K562 (cell line): Measurements from ENCODE around the gene CNKSR3. TPM values are rescaled to one million over a fixed set of nuclear protein-coding genes. Genes with fewer than 3 reads are reported as not detected.

Experiments used
- ATAC-seq: fragments of 200-7000 bp; cut with Tn5 transposase; 3 replicates; pipeline ENCODE4 v1.9.1; 2020; ENCODE audit warnings: moderate library complexity
- BruUV-seq: library from RNA; stranded (reverse); fragments of 400-500 nt; replicated peaks from 2 replicates; lab custom pipeline; 2021; lab: Mats Ljungman, UMichigan
- CTCF ChIA-PET: fragments of 300-600 bp; formaldehyde crosslinking; extraction: SDS; loops from one replicate; lab custom pipeline; 2021; ENCODE audit warnings: low intra/inter-chr PET ratio; lab: Yijun Ruan, JAX
- POLR2A ChIA-PET: fragments of 300-600, 350-650 bp; sonication (Branson Sonifier 250); formaldehyde crosslinking; extraction: SDS; loops from one replicate; lab custom pipeline; 2021; ENCODE audit warnings: antibody characterized with exemption, inconsistent platforms; lab: Yijun Ruan, JAX
- DNase-seq, 4 experiments: peaks; one replicate each; pipeline versions ENCODE4 v3.0.0 to v3.0.0-alpha.2; 2011 to 2018; ENCODE audit warnings: low spot score in 3 of 4, mixed read lengths in 3 of 4; ENCODE audit errors: extremely low read depth in 1 of 4
- FAIRE-seq: peaks from 2 replicates; lab custom pipeline; 2011; peaks lifted over from hg19 to GRCh38; lab: Jason Lieb, UNC
- H2AFZ ChIP-seq: 2 replicates; pipeline ENCODE4 v1.6.0; 2011; ENCODE audit warnings: low read depth, low read length, control low read depth, inconsistent platforms
- H3K27ac ChIP-seq: fragments of 200-600 bp; 3 replicates; pipeline ENCODE4 v1.8.0; 2011; ENCODE audit warnings: low read depth, mild to moderate bottlenecking, control low read depth, inconsistent platforms, low read length, moderate library complexity, mixed read lengths; ENCODE audit errors: extremely low read depth
- H3K27me3 ChIP-seq, 2 experiments: fragments of 300-600 bp in 1 of 2; 2 replicates in 1 of 2; 3 replicates in 1 of 2; pipeline versions ENCODE4 v1.6.0 to v1.8.0; 2011; ENCODE audit warnings: inconsistent platforms in 2 of 2, low read length in 2 of 2, mild to moderate bottlenecking in 1 of 2, mixed read lengths in 1 of 2, moderate library complexity in 1 of 2; ENCODE audit not compliant: control insufficient read depth in 2 of 2, insufficient read depth in 2 of 2
- H3K36me3 ChIP-seq: fragments of 300-600 bp; 3 replicates; pipeline ENCODE4 v1.8.0; 2011; ENCODE audit warnings: mild to moderate bottlenecking, low read length, inconsistent platforms; ENCODE audit not compliant: control insufficient read depth, insufficient read depth
- H3K4me1 ChIP-seq, 2 experiments: fragments of 200-600 bp in 1 of 2; replicated peaks in 1 of 2; 2 replicates in 1 of 2; 3 replicates in 1 of 2; pipeline versions ENCODE4 v1.5.1 to v1.8.0; 2011; ENCODE audit warnings: inconsistent platforms in 2 of 2, low read length in 2 of 2, mild to moderate bottlenecking in 1 of 2, mixed read lengths in 1 of 2, moderate library complexity in 1 of 2; ENCODE audit not compliant: control insufficient read depth in 2 of 2, insufficient read depth in 2 of 2
- H3K4me2 ChIP-seq: 2 replicates; pipeline ENCODE4 v1.6.1; 2011; ENCODE audit warnings: low read length, control low read depth, inconsistent platforms, mixed read lengths; ENCODE audit not compliant: insufficient read depth
- H3K4me3 ChIP-seq: fragments of 200-600 bp; sonication (generic), shearing (Covaris generic); 2 replicates; pipeline ENCODE4 v1.5.1; 2016; ENCODE audit warnings: control low read depth, inconsistent platforms
- H3K79me2 ChIP-seq: fragments of 200-600 bp; 3 replicates; pipeline ENCODE4 v1.8.0; 2011; ENCODE audit warnings: low read length, inconsistent platforms; ENCODE audit not compliant: control insufficient read depth, insufficient read depth
- H3K9ac ChIP-seq, 2 experiments: 2 replicates each; pipeline versions ENCODE4 v1.6.0 to v1.6.1; 2011; ENCODE audit warnings: low read depth in 2 of 2, low read length in 2 of 2, control low read depth in 1 of 2, inconsistent platforms in 1 of 2, mild to moderate bottlenecking in 1 of 2, mixed read lengths in 1 of 2; ENCODE audit not compliant: insufficient read depth in 1 of 2
- H3K9me1 ChIP-seq: one replicate; pipeline ENCODE4 v1.6.0; 2011; ENCODE audit warnings: inconsistent platforms, mild to moderate bottlenecking, low read length, moderate library complexity; ENCODE audit not compliant: control insufficient read depth, insufficient read depth
- H3K9me3 ChIP-seq: replicated peaks from 2 replicates; pipeline ENCODE4 v1.5.1; 2011; ENCODE audit warnings: low read depth, low read length, inconsistent platforms; ENCODE audit not compliant: control insufficient read depth, insufficient read depth
- H4K20me1 ChIP-seq: replicated peaks from 2 replicates; pipeline ENCODE4 v1.6.1; 2011; ENCODE audit warnings: low read length, inconsistent platforms, mixed read lengths; ENCODE audit not compliant: control insufficient read depth, insufficient read depth
- BRF2 ChIP-seq: IDR thresholded peaks from 3 replicates; pipeline ENCODE4 v1.6.1; 2011; ENCODE audit warnings: borderline replicate concordance, mild to moderate bottlenecking; ENCODE audit not compliant: insufficient read length, insufficient read depth
- HLTF ChIP-seq: fragments of 450-650 bp; IDR thresholded peaks from 2 replicates; pipeline ENCODE4 v1.6.1; 2016
- HMG20B ChIP-seq: fragments of 250-450 bp; sonication (Bioruptor Pico); IDR thresholded peaks from 2 replicates; pipeline ENCODE4 v1.5.0; 2021; ENCODE audit warnings: mild to moderate bottlenecking
- HMGXB4 ChIP-seq: sonication (generic); formaldehyde crosslinking; IDR thresholded peaks from 2 replicates; pipeline ENCODE4 v1.8.1; 2023; ENCODE audit warnings: mild to moderate bottlenecking, missing genetic modification reagents
- MTA3 ChIP-seq: fragments of 450-650 bp; formaldehyde crosslinking; IDR thresholded peaks from 2 replicates; pipeline ENCODE4 v1.6.1; 2017; ENCODE audit warnings: mild to moderate bottlenecking, borderline replicate concordance
- MYNN ChIP-seq, 2 experiments: sonication (generic); formaldehyde crosslinking in 1 of 2; IDR thresholded peaks; 2 replicates each; pipeline versions ENCODE4 v1.5.0 to v1.6.1; 2016 to 2020; ENCODE audit warnings: antibody characterized with exemption in 1 of 2, missing genetic modification reagents in 1 of 2
- RBM34 ChIP-seq: fragments of 200-400 bp; formaldehyde crosslinking; IDR thresholded peaks from 2 replicates; pipeline ENCODE4 v1.6.1; 2018; ENCODE audit warnings: low read length, borderline replicate concordance; ENCODE audit not compliant: insufficient read depth
- SNAPC5 ChIP-seq: fragments of 250-450 bp; sonication (Bioruptor Pico); IDR thresholded peaks from 2 replicates; pipeline ENCODE4 v1.8.0; 2021; ENCODE audit warnings: moderate library complexity, mild to moderate bottlenecking, inconsistent platforms
- TFE3 ChIP-seq: fragments of 450-650 bp; formaldehyde crosslinking; IDR thresholded peaks from 2 replicates; pipeline ENCODE4 v1.4.0; 2020; ENCODE audit warnings: mild to moderate bottlenecking, mixed read lengths
- TGIF2 ChIP-seq: sonication (generic); formaldehyde crosslinking; IDR thresholded peaks from 2 replicates; pipeline ENCODE4 v1.8.1; 2022; ENCODE audit warnings: mild to moderate bottlenecking, missing genetic modification reagents, moderate library complexity
- ZNF175 ChIP-seq: fragments of 200-800 bp; sonication (Bioruptor generic); IDR thresholded peaks from 2 replicates; pipeline ENCODE4 v1.6.1; 2016; ENCODE audit warnings: low read depth, mild to moderate bottlenecking, missing genetic modification characterization, missing compliant biosample characterization
- ZNF253 ChIP-seq: fragments of 250-450 bp; sonication (Bioruptor Pico); conservative IDR thresholded peaks from 2 replicates; pipeline ENCODE4 v1.6.1; 2021; ENCODE audit warnings: mild to moderate bottlenecking
- ZNF717 ChIP-seq: fragments of 250-450 bp; sonication (Bioruptor Pico); IDR thresholded peaks from 2 replicates; pipeline ENCODE4 v1.5.0; 2021
- ZNF79 ChIP-seq: fragments of 250-450 bp; sonication (Bioruptor Pico); IDR thresholded peaks from 2 replicates; pipeline ENCODE4 v1.4.0; 2020; ENCODE audit warnings: low read depth, mild to moderate bottlenecking, moderate library complexity
- WGBS: fragments of 100-300 bp; shearing (Covaris generic); methylation state at CpG from one replicate; pipeline ENCODE4 v1.1.6; 2016; ENCODE audit warnings: low coverage, mixed read lengths; ENCODE audit not compliant: insufficient coverage; ENCODE audit errors: missing lambda C conversion rate; 5-methylcytosine and 5-hydroxymethylcytosine counted together
- in situ Hi-C: fragments of 300-500 bp; cut with MboI; formaldehyde crosslinking; loops from 4 replicates; pipeline ENCODE4 v1.15.0; 2018; ENCODE audit warnings: inconsistent platforms, mixed read lengths
- intact Hi-C: fragments of 100-400 bp; cut with micrococcal nuclease; formaldehyde crosslinking; loops from 2 replicates; pipeline ENCODE4 v1.14.2; 2022
- polyA plus RNA-seq, 8 experiments: library from polyadenylated mRNA; depleted of rRNA in 4 of 8; stranded (reverse) in 5 of 8; unstranded in 3 of 8; fragments of >200 nt; fragmentation: Nextera tagmentation in 2 of 8; fragmentation: Illumina TruSeq in 1 of 8; extraction: Ambion mirVana in 2 of 8; extraction: Trizol in 1 of 8; gene quantifications; 2 replicates each; pipeline versions ENCODE4 v1.2.1 to v1.2.3, GENCODE V29; 2011 to 2014; ENCODE audit warnings: inconsistent platforms in 1 of 8, missing spikeins in 1 of 8
- total RNA-seq, 7 experiments: library from RNA; depleted of rRNA in 6 of 7; stranded (reverse); fragments of >200 nt in 6 of 7; fragmentation: Illumina TruSeq in 2 of 7; extraction: Trizol in 2 of 7; gene quantifications; 2 replicates each; pipeline versions ENCODE4 v1.2.1 to v1.2.3, GENCODE V29; 2011 to 2021; ENCODE audit warnings: low replicate concordance in 1 of 7
- TF ChIP-seq, protein P1 (sequence below), 2 experiments: IDR thresholded peaks; 2 replicates each; pipeline ENCODE4 v1.6.1; 2012; ENCODE audit warnings: improper control_type of control experiment in 2 of 2, low read depth in 2 of 2, low read length in 2 of 2, borderline replicate concordance in 1 of 2

Gene CNKSR3
- total and polyA plus RNA-seq, 9 of the 15 experiments (the other 6 are each of a cell fraction or from before 2014, with no cell fraction given): 4.5 to 29.6 (median 9.5) TPM

DNA sequence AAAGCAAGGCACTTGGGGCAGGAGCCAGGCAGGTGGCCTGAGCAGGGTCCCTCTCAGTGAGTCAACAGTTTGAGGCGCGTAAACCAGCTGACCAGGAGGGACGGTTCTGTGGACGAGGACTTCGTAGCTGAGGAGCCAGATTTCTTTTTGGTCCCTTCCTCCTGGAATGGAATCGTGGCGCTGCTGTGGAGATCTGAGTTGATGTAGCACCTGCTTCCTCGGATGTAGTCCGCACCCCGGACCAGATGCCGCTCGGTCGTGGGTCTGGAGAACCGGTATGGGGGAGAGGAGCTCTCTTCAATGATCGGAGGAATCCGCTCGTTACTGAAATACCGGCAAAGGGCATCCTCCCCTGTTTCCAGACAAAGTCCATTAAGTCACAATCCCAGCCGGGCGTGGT lies 104.2 kb downstream of the CNKSR3 start:
- CTCF ChIA-PET: no interaction called here
- TF ChIP-seq RBM34: no peak
- TF ChIP-seq ZNF175 (CRISPR knock-in tag): no peak
- TF ChIP-seq ZNF79 (CRISPR knock-in tag): no peak
- TF ChIP-seq, protein P1, sequence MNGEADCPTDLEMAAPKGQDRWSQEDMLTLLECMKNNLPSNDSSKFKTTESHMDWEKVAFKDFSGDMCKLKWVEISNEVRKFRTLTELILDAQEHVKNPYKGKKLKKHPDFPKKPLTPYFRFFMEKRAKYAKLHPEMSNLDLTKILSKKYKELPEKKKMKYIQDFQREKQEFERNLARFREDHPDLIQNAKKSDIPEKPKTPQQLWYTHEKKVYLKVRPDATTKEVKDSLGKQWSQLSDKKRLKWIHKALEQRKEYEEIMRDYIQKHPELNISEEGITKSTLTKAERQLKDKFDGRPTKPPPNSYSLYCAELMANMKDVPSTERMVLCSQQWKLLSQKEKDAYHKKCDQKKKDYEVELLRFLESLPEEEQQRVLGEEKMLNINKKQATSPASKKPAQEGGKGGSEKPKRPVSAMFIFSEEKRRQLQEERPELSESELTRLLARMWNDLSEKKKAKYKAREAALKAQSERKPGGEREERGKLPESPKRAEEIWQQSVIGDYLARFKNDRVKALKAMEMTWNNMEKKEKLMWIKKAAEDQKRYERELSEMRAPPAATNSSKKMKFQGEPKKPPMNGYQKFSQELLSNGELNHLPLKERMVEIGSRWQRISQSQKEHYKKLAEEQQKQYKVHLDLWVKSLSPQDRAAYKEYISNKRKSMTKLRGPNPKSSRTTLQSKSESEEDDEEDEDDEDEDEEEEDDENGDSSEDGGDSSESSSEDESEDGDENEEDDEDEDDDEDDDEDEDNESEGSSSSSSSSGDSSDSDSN (IDR thresholded peaks at IDR 0.05; ENCODE audit: borderline replicate concordance in 1 of 2, low read depth in 2 of 2, low read length in 2 of 2): no peak
- TF ChIP-seq HMGXB4 (CRISPR knock-in tag): no peak
- no peak for TF ChIP-seq ZNF717 (CRISPR knock-in tag)
- no peak for TF ChIP-seq MYNN (IDR thresholded peaks at IDR 0.05)
- no peak for TF ChIP-seq MYNN (CRISPR knock-in tag; IDR thresholded peaks at IDR 0.05)
- no peak for TF ChIP-seq BRF2
- TF ChIP-seq TFE3: no peak
- no peak for TF ChIP-seq SNAPC5 (CRISPR knock-in tag)
- TF ChIP-seq HMG20B (CRISPR knock-in tag): no peak
- TF ChIP-seq ZNF253: no peak
- no peak for TF ChIP-seq HLTF
- no peak for TF ChIP-seq MTA3
- no peak for TF ChIP-seq TGIF2 (CRISPR knock-in tag)

More for the DNA sequence above, 104.2 kb downstream of the CNKSR3 start:
- in situ Hi-C loops (no loop called here), intact Hi-C loops (no loop called here)
- no peak overlapping the region for H2AFZ ChIP-seq
- H3K4me3 ChIP-seq: no peak overlapping the region
- H3K4me1 ChIP-seq: no peaks in the 10 kb centered on the region
- no peaks in the 10 kb centered on the region for H3K9me3 ChIP-seq
- WGBS: 95% methylated on average over 19 of the region's 20 CpGs
- no peaks in the 10 kb centered on the region for H3K27me3 ChIP-seq
- no peak overlapping the region for H3K27ac ChIP-seq
- no TSS peak for BruUV-seq
- H4K20me1 ChIP-seq: no peaks in the 10 kb centered on the region
- H3K9me1 ChIP-seq: no peaks in the 10 kb centered on the region
- H3K4me2 ChIP-seq: no peak overlapping the region
- peaks cover 60% of the 10 kb centered on the region for H3K36me3 ChIP-seq
- H3K79me2 ChIP-seq: no peaks in the 10 kb centered on the region
- ATAC-seq (no peak), FAIRE-seq (no peak), DNase-seq (no peak)
- POLR2A ChIA-PET: interaction anchor here (0.6 kb wide), 1 partner anchor 21 kb away, joined by 3 read pairs; no protein-coding TSS in a partner anchor
- H3K9ac ChIP-seq: no peak overlapping the region
